GM20431 (cell line): ENCODE results near the gene KHDC4.

Experiments
- in situ Hi-C: fragments of 300-500 bp; cut with MseI, MboI; formaldehyde crosslinking; loops from one replicate; pipeline ENCODE4 v1.15.0; 2020; ENCODE audit warnings: low sequenced_read_pairs; ENCODE audit not compliant: unreplicated experiment

Gene KHDC4

DNA sequence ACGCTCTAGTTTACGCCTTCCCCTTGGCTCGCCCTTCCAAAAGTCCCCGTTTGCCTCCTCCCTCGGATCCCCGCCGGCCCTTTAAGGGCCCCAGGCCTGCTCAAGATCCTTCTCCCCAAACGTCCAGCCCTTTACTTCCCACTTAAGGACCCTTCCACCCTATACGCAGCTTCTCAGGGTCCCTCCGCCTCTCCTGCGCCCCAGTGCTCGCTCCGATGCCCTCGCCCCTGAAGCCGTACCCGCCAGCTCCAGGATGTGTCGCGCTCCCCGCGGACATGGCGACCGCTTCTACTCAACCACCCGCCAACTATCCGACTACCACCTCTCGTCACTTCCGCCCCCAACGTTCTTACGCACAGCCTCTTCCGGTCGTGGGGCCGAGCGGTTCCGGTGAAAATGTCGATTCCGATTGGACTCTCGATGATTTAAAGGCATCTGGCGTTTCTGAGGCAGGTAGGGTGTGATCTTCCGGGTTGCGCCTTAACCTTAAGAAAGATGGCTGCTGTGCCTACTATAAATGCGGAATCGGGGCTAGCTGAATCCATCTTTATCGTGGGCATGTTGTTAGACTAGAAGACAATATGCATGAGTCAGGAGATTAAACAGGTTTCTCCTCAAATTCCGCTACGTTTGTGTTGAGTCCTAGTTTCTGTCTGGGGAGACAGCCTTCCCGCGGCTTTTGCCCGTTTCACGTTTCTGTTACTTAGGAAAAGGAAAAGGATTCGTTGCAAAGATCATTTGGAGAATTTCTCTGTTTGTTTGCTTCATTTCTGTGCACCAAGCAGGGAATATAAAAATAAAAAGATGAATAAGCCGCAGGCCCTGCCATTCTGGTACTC, at the start of gene KHDC4:
Gene KHDC4, minus strand, starts transcription at position 317 of the 839 bp plus-strand sequence. Its CDS starts 40 bp downstream, at position 277.
- in situ Hi-C loops: no loop called here

GRCh38 chr1:155983191-155984024, 49.2 kb upstream of the KHDC4 start:
- in situ Hi-C loops: no loop called here

DNA sequence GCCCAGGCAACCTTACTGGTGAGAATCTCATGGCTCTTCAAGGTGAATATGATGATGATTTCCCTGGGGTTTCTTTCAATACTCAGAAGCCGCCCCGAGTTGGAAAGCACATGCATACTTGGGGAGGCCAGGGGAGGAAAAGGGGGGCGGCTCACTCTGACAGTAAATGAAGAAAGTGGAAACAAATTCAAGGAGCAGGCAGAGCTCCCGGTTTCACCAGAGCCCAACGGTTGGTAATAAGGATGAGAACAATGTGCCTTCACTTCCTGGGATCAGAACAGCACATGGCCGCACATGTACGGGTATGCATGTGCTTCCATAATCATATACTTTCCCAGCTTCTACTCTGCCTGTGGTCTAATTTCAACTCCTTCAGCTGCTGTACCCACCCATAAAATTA, 47.9 kb upstream of the KHDC4 start:
- in situ Hi-C loops: no loop called here

DNA sequence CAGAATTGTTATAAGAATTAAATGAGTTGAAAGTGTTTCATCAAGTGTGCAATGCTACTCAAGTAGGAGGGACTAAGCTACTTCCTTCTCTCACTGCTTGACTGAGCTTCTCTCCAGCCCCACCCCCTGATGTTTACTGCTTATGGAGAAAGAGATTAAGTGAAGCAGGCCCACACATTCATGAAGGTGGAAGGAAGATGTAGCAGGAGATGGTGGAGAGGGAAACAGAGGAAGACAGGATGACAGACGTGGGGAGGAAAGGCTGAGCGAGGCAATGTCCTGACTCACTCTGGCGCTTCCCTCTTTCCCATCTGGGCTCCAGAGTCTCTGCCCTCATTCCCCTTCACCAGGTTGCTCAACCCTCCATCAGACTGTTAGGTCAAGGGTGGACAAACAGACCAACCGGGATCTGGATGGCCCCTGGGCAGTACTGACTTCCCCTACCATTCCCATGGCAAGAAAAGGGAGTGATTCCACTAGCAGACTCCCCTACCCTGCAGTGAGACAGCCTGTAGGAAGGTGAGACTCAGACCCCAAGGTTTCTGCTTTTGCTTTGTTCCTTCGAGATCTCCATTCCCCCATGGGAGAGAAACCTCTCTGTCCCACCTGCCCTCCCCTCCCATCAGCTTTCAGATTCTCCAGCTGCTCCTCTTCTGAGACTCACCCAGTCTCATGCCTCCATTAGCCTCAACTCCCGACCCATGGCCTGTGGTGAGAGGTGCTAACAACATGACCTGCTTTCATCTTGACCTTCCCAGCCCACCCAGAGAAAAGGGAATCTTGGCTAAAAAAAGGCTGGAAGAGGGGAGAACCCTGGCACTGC, 47.3 kb upstream of the KHDC4 start:
- in situ Hi-C loops: no loop called here

GRCh38 chr1:155979597-155980343, 45.6 kb upstream of the KHDC4 start:
- in situ Hi-C loops: no loop called here

DNA sequence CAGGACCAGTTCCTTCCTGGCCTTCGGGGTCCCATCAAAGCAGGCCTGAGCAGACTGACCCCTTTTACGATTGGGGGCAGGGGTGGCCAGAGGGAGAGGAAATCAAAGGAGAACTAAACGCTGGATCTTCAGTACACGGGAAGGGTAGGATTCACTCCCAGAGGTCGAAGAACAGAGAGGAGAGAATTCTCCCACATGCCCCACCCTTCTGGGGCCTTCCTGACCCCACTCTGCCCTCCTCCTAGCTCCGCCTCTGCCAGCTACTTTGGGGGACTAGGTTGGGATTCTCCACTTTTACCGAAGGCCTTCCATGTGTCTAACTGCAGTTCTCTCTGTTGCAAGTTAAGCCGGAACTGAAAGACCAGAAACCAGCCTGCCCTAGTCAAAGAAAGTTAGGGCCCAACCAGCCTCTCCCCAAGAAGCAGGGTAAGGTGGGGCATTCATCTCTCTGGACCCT, 44.8 kb upstream of the KHDC4 start:
- in situ Hi-C loops: no loop called here

- in situ Hi-C loops: no loop called here
Measured at GRCh38 chr1:155978325-155978972, 44.2 kb upstream of the KHDC4 start, which contains the start of gene ARHGEF2. TSS of gene ARHGEF2 (minus strand) at chr1:155978547. CDS start at chr1:155978427, 120 bp downstream.

DNA sequence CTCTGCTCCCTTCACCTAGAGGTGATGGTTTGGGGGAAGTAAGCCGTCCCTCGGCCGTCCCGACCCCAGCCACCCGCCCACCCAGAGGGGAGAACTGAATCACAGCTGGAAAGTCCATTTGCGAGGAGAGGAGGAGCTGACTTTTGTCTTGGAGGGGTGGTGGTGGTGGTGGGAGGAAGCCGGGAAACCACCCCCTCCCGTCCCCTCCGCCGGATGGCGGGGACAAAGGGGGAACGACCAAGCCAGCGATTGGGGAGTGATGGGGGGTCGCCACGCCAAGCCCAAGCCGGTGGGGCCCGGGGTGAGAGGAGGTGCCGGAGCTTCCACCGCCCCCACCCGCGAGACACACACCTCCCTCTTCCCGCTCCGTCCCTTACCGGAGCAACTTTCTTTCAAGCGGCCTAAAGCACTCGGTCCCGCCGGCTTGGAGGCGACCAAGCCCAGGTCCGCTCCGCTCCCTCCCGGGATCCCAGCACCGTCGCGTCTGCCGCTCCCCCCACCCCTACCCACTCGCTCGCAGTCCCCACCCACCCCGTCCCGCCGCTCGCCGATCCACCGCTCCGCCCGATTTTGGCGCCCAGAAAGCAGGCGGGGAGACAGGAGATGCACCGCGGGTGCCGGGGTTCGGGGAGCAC, 43.6 kb upstream of the KHDC4 start:
- in situ Hi-C loops: no loop called here

DNA sequence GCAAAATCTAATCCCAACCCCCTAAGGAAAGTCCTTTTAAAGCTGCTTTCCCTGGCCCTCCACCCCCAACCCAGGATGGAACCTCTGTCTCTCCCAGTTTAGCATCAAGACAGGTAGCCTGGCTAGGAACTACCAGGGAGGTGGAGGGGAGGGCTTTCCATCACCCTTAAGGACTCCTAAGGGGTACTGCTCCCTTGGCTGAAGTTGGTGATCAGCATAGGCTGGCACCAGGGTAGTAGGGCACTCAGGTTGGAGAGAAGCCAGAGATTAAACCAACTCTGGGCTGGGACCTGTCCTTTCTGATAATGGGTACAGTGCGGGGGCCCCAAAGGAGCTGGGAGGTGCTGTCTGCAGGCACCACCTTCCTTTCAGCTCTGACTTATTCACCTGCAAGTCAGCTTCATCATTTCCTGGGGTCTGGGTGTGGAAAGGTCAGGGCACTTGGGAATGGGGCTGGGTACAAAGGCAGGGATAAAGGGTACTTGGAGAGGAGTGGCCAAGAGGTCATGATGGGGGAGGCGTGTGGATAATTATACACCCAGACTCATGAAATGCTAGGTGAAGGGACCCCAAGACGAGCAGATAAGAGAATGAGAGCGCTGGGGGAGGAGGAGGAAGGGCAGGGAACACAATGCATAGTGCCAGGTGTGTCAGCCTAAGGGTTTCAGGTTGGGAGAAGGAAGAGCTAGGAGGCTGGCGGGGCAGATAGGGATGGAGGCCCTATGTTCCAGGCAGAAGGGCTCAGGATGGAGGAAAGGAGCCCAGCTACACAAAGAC, 42.9 kb upstream of the KHDC4 start:
- in situ Hi-C loops: no loop called here

- in situ Hi-C loops: no loop called here
Measured at GRCh38 chr1:155976062-155976912, 42.1 kb upstream of the KHDC4 start.

DNA sequence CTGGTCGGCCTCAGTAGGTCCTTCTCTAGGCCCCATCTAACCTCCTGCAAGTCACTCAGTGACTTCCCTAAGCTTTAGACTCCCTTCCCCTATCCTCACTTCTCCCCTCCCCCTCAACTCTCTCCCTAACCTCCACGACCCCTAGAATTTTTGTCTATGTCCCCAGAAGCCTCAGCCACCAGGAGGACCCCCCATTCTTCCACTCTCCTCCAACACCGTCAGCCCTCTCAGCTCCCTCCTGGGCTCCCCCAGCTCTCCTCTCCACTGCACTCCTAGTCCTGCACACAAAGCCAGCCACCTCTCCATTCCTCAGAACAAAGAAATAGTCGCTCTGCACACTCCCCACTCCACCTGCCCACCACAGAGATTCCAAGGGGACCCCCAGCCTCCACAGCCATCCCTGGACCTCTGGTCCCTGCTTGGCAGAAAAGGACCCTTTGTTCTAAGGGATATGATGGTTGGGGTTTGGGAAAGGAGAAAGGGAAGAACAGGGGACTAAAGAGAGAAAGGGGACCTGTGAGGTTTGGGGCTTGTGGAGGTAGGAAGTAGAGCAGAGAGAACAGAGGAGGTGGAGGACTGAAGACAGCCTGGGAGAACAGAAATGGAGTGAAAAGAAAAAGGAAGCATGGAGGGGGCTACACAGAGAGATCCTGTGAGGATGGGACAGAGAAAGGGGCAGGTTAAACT, 41.3 kb upstream of the KHDC4 start:
- in situ Hi-C loops: no loop called here

GRCh38 chr1:155974208-155975115, 40.2 kb upstream of the KHDC4 start:
- in situ Hi-C loops: no loop called here

- in situ Hi-C loops: no loop called here
Measured at GRCh38 chr1:155973723-155974122, 39.5 kb upstream of the KHDC4 start.

DNA sequence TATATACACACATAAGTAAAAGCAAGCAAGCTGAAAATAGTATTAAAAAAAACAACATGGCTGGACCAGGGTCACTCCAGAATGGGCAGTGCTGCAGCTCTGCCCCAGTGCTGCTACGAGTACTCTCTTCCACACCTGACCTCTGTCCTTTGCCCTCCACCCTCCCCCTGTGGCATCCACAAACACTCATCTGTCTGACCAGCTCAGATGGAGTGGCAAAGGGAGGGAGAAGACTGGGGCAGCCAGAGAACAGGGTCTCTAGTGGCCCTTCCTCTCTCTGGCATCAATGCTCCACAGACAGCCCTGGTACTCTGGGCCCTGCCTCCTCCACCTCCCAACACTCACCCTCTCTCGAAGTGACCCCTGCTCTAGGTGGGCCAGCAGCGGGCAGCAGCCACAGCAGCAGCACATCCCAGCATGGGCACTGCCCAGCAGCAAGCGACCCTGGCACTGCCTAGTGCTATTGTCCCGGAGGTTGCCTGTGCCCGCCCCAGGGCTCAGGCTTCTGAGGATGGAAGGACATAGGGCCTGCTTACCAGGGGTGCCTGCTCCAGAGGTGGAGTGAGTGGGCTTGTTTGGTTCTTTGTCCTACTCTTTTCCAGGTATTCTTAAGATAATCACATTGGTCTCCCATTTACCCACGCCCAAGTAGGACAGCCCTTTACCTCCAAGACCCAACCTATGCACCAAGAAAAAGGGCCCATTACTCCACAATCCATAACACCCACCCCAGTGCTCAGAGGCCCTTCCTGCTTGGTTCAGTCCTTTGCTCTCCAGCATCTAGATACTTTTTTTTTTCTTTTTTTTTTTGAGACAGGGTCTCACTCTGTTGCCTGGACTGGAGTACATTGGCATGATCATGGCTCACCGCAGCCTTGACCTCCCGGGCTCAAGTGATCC, 37.9 kb upstream of the KHDC4 start:
- in situ Hi-C loops: no loop called here
